Loucy (cell line): ENCODE results near the gene CROCC2.

Source experiments
- H2AFZ ChIP-seq: fragments of 200-600 bp; sonication (generic); 2 replicates; pipeline ENCODE4 v1.6.0; 2016; ENCODE audit warnings: antibody characterized with exemption, mild to moderate bottlenecking, low read length, moderate library complexity
- H3F3A ChIP-seq: fragments of 200-600 bp; 2 replicates; pipeline ENCODE4 v1.6.0; 2016; ENCODE audit warnings: antibody characterized with exemption, low read depth, mild to moderate bottlenecking
- H3K27me3 ChIP-seq: fragments of 200-600 bp; sonication (generic); 2 replicates; pipeline ENCODE4 v1.6.1; 2014; ENCODE audit warnings: low read length, mild to moderate bottlenecking; ENCODE audit not compliant: insufficient read depth, poor library complexity, severe bottlenecking
- H3K36me3 ChIP-seq: fragments of 200-600 bp; sonication (generic); 2 replicates; pipeline ENCODE4 v1.6.1; 2016; ENCODE audit warnings: low read length; ENCODE audit not compliant: insufficient read depth
- H3K4me1 ChIP-seq: fragments of 200-600 bp; sonication (generic); 2 replicates; pipeline ENCODE4 v1.5.1; 2014; ENCODE audit warnings: low read length, mild to moderate bottlenecking; ENCODE audit not compliant: insufficient read depth, poor library complexity, severe bottlenecking
- H3K4me2 ChIP-seq: fragments of 200-600 bp; sonication (generic); 2 replicates; pipeline ENCODE4 v1.6.0; 2014; ENCODE audit warnings: antibody characterized with exemption, low read length, low read depth, mild to moderate bottlenecking; ENCODE audit not compliant: poor library complexity, severe bottlenecking
- H3K4me3 ChIP-seq: fragments of 200-600 bp; sonication (generic); 2 replicates; pipeline ENCODE4 v1.5.1; 2014; ENCODE audit warnings: low read length, mild to moderate bottlenecking, mixed read lengths; ENCODE audit not compliant: poor library complexity, severe bottlenecking
- H3K79me2 ChIP-seq: fragments of 200-600 bp; sonication (generic); 2 replicates; pipeline ENCODE4 v1.6.1; 2014; ENCODE audit warnings: low read length; ENCODE audit not compliant: insufficient read depth
- H3K9ac ChIP-seq: fragments of 200-600 bp; sonication (generic); 2 replicates; pipeline ENCODE4 v1.6.0; 2014; ENCODE audit warnings: mild to moderate bottlenecking, low read depth, low read length, moderate library complexity; ENCODE audit not compliant: poor library complexity, severe bottlenecking
- H3K9me2 ChIP-seq: fragments of 200-600 bp; sonication (generic); replicated peaks from 2 replicates; pipeline ENCODE4 v1.6.1; 2016; ENCODE audit warnings: low read depth, low read length, mixed read lengths
- H3K9me3 ChIP-seq: fragments of 200-600 bp; sonication (generic); 2 replicates; pipeline ENCODE4 v1.6.1; 2014; ENCODE audit warnings: mild to moderate bottlenecking, antibody characterized with exemption, low read length, low read depth; ENCODE audit not compliant: insufficient read depth
- H4K20me1 ChIP-seq: fragments of 200-600 bp; sonication (generic); 2 replicates; pipeline ENCODE4 v1.6.0; 2014; ENCODE audit warnings: antibody characterized with exemption, low read length, mild to moderate bottlenecking; ENCODE audit not compliant: insufficient read depth, poor library complexity, severe bottlenecking
- EZH2phosphoT487 ChIP-seq: fragments of 200-600 bp; IDR thresholded peaks from 2 replicates; pipeline ENCODE4 v1.6.1; 2018; ENCODE audit warnings: antibody characterized with exemption, mild to moderate bottlenecking, moderate library complexity, borderline replicate concordance
- TF ChIP-seq, protein P1 (sequence below): fragments of 200-600 bp; sonication (generic); conservative IDR thresholded peaks from 2 replicates; pipeline ENCODE4 v1.5.1; 2014; ENCODE audit warnings: mild to moderate bottlenecking, antibody characterized with exemption, low read length

CROCC2 gene

DNA sequence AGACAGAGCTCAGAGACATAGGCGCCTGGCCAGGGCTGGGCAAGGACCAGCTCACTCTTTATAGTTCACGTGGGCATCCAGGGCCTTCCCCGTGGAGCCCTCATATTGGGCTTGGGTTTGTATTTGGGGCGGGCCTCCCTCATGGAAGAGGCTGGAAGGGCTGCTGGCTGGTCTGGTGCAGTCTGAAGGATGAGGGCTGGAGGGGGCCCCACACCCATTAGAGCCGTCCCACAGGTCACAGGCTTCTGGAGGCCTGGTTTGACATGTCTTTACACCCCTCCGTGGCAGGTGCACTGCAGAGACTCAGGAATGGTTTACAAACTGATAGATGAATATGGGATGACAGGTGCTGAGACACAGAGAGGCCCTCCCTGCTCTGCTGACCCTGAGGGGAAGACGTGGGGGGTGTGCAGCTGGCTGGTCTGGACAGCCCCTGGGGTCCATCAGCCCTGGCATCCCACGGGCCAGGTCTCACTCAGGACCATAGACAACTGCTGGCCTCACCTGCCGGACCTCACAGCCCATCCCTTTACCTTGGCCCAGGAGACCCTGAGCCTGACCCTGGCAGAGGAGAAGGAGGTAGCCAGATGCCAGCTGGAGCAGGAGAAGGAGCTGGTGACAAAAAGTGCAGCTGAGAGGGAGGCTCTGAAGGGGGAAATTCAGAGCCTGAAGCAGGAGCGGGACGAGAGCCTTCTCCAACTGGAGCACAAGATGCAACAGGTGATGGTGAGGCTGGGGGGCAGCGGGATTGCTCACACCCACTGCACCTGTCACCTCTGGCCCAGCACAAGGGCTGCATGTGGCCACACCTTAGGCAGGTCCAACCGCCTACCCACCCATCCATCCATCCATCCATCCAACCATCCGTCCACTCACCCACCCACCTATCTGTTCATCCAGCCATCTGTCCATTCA is 43.9 kb downstream of the CROCC2 start:
- Histone ChIP-seq H3K9me2 (no peaks in the 10 kb centered on the region), H3F3A (no peaks in the 10 kb centered on the region)

DNA sequence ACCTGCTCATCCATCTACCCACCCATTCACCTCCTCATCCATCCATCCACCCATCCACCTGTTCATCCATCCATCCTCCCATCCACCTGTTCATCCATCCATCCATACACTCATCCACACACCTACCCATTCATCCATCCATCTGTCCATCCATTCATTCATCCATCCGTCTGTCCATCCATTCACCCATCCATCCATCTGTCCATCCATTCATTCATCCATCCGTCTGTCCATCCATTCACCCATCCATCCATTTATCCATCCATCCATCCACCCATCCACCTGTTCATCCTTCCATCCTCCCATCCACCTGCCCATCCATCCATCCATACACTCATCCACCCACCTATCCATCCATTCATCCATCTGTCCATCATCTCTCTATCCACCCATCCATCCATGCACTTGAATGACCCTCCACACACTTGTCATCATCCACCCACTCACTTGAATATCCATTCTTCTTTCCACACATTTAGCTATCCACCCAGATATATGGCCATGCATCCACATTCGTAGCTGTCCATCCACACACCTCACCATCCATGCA is 45.0 kb downstream of the CROCC2 start:
- H3K36me3 ChIP-seq: no peaks in the 10 kb centered on the region
- H3K27me3 ChIP-seq: no peaks in the 10 kb centered on the region
- no peak overlapping the region for H3K9ac ChIP-seq
- TF ChIP-seq EZH2phosphoT487: no peak
- TF ChIP-seq, protein P1, sequence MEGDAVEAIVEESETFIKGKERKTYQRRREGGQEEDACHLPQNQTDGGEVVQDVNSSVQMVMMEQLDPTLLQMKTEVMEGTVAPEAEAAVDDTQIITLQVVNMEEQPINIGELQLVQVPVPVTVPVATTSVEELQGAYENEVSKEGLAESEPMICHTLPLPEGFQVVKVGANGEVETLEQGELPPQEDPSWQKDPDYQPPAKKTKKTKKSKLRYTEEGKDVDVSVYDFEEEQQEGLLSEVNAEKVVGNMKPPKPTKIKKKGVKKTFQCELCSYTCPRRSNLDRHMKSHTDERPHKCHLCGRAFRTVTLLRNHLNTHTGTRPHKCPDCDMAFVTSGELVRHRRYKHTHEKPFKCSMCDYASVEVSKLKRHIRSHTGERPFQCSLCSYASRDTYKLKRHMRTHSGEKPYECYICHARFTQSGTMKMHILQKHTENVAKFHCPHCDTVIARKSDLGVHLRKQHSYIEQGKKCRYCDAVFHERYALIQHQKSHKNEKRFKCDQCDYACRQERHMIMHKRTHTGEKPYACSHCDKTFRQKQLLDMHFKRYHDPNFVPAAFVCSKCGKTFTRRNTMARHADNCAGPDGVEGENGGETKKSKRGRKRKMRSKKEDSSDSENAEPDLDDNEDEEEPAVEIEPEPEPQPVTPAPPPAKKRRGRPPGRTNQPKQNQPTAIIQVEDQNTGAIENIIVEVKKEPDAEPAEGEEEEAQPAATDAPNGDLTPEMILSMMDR: no peak
- H2AFZ ChIP-seq: no peak overlapping the region
- no peaks in the 10 kb centered on the region for H3K4me1 ChIP-seq
- peaks cover 10% of the 10 kb centered on the region; the same call in 1 of the 2 replicates for H3K9me3 ChIP-seq
- H3F3A ChIP-seq: no peaks in the 10 kb centered on the region
- no peak overlapping the region for H3K4me2 ChIP-seq
- H3K4me3 ChIP-seq: no peak overlapping the region
- H3K9me2 ChIP-seq: no peaks in the 10 kb centered on the region
- no peaks in the 10 kb centered on the region for H3K79me2 ChIP-seq
- no peaks in the 10 kb centered on the region for H4K20me1 ChIP-seq

More for the DNA sequence above, 43.9 kb downstream of the CROCC2 start:
- no peaks in the 10 kb centered on the region for H3K79me2 ChIP-seq
- no peak overlapping the region for H3K4me2 ChIP-seq
- H2AFZ ChIP-seq: no peak overlapping the region
- H3K36me3 ChIP-seq: no peaks in the 10 kb centered on the region
- no peaks in the 10 kb centered on the region for H3K4me1 ChIP-seq
- TF ChIP-seq, protein P1: no peak
- TF ChIP-seq EZH2phosphoT487: no peak
- no peak overlapping the region for H3K9ac ChIP-seq
- peaks cover 10% of the 10 kb centered on the region; the same call in 1 of the 2 replicates for H3K9me3 ChIP-seq
- no peak overlapping the region for H3K4me3 ChIP-seq
- no peaks in the 10 kb centered on the region for H4K20me1 ChIP-seq
- H3K27me3 ChIP-seq: no peaks in the 10 kb centered on the region

DNA sequence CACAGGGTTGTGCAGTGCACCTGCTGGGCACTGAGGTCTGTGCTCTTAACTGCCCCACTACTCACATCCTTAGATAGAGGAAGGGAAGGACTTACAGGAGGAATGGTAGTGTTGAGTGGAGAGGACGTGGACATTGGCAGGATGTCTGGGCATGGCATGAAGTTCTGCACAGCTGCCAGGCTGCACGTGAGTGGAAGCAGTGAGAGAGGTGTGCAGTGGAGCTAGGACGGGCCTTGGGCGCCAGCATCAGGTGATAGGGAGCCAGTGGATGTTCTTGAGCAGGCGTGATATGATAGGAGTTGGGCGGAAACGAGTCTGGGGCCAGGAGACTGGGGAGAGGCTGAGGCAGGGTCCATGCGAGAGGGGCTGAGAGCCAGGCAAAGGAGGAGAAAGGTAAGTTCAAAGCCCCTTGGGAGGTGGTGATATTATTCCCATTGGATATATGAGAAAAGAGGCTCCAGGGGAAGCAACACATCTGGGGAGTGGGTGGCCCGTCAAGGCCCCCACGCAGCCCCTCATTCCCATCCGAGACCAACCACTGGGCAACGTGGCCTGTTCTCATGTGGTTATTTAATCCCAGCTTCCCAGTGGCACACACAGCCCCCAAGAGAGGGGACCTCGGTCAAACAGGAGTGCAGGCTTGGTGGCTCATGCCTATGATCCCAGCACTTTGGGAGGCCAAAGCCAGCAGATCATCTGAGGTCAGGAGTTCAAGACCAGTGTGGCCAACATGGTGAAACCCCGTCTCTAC is 46.5 kb downstream of the CROCC2 start:
- Histone ChIP-seq H3K4me2 (no peak overlapping the region), H3K36me3 (no peaks in the 10 kb centered on the region), H3K79me2 (no peaks in the 10 kb centered on the region), H3K9ac (no peak overlapping the region), H3K27me3 (no peaks in the 10 kb centered on the region), H3K4me3 (no peak overlapping the region), H3K9me2 (no peaks in the 10 kb centered on the region), H3F3A (no peaks in the 10 kb centered on the region), H3K9me3 (peaks cover 6% of the 10 kb centered on the region; the same call in 1 of the 2 replicates), H3K4me1 (no peaks in the 10 kb centered on the region), H4K20me1 (no peaks in the 10 kb centered on the region), H2AFZ (no peak overlapping the region)
- TF ChIP-seq, protein P1: no peak
- no peak for TF ChIP-seq EZH2phosphoT487
